Ishikawa (cell line): ENCODE measurements around the gene PSD.

Experiments used
- EP300 ChIP-seq: IDR thresholded peaks from 2 replicates; pipeline ENCODE4 v1.6.1; 2012; ENCODE audit warnings: borderline replicate concordance
- RAD21 ChIP-seq: IDR thresholded peaks from 2 replicates; pipeline ENCODE4 v1.6.1; 2012; ENCODE audit warnings: low read depth
- REST ChIP-seq: IDR thresholded peaks from 2 replicates; pipeline ENCODE4 v1.6.1; 2012; ENCODE audit warnings: low read depth, mild to moderate bottlenecking
- TAF1 ChIP-seq: IDR thresholded peaks from 2 replicates; pipeline ENCODE4 v1.6.1; 2012; ENCODE audit warnings: low read depth, mild to moderate bottlenecking

GRCh38 chr10:102435529-102436233, 17.1 kb upstream of the PSD start:
- TF ChIP-seq REST, result no peak
- no peak for TF ChIP-seq EP300
- no peak for TF ChIP-seq TAF1
- TF ChIP-seq RAD21, result no peak
